RWPE2 (cell line): ENCODE measurements around the gene MEMO1.
"Not testable (repeated sequence)": the region's sequence is repeated elsewhere in the genome, so short reads cannot be mapped to it uniquely, and the experiment has no call there.

Experiments used
- ATAC-seq: fragments of 200-7000 bp; cut with Tn5 transposase; 3 replicates; pipeline ENCODE4 v1.9.1; 2021; ENCODE audit warnings: low read depth
- DNase-seq: peaks from one replicate; pipeline ENCODE4 v3.0.0-alpha.2; 2020; ENCODE audit warnings: low spot score
- H3K27ac ChIP-seq: fragments of 450-650 bp; 2 replicates; pipeline ENCODE4 v1.5.1; 2017; ENCODE audit warnings: mild to moderate bottlenecking; ENCODE audit not compliant: poor library complexity, severe bottlenecking
- H3K27me3 ChIP-seq: fragments of 250-450 bp; sonication (Bioruptor Pico); 2 replicates; pipeline ENCODE4 v1.5.1; 2021; ENCODE audit warnings: mild to moderate bottlenecking, moderate library complexity; ENCODE audit not compliant: insufficient read depth, poor library complexity, severe bottlenecking
- H3K36me3 ChIP-seq: fragments of 250-450 bp; sonication (Bioruptor Pico); 2 replicates; pipeline ENCODE4 v1.5.1; 2020; ENCODE audit warnings: low read depth, mild to moderate bottlenecking, moderate library complexity
- H3K4me1 ChIP-seq: fragments of 250-450 bp; sonication (Bioruptor Pico); 2 replicates; pipeline ENCODE4 v1.5.1; 2021; ENCODE audit warnings: mild to moderate bottlenecking, moderate library complexity; ENCODE audit not compliant: insufficient read depth, poor library complexity, severe bottlenecking
- H3K4me3 ChIP-seq: fragments of 250-450 bp; sonication (Bioruptor Pico); 2 replicates; pipeline ENCODE4 v1.5.1; 2021; ENCODE audit warnings: mild to moderate bottlenecking, moderate library complexity; ENCODE audit not compliant: severe bottlenecking
- H3K9me3 ChIP-seq: fragments of 250-450 bp; sonication (Bioruptor Pico); 2 replicates; pipeline ENCODE4 v1.5.1; 2021; ENCODE audit warnings: mild to moderate bottlenecking, moderate library complexity; ENCODE audit not compliant: severe bottlenecking
- TF ChIP-seq, protein P1 (sequence below): fragments of 450-650 bp; IDR thresholded peaks from one replicate; pipeline ENCODE4 v1.5.1; 2017; ENCODE audit warnings: mild to moderate bottlenecking, moderate library complexity; ENCODE audit not compliant: poor library complexity, severe bottlenecking

Gene MEMO1

DNA sequence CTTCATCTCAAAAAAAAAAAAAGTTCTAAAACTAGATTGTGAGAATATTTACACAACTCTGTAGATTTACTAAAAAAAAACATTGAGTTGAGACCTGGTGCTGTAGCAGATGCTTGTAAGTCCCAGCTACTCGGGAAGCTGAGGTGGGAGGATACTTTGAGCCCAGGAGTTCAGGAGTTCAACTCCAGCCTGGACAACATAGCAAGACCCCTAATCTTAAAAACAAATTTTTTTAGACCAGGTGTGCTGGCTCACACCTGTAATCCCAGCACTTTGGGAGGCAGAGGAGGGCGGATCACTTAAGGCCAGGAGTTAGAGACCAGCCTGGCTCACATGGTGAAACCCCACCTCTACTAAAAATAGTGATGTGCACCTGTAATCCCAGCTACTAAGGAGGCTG lies 108.9 kb downstream of the MEMO1 start:
- Histone ChIP-seq H3K4me1 (no peaks in the 10 kb centered on the region), H3K27me3 (no peaks in the 10 kb centered on the region), H3K36me3 (peaks cover 23% of the 10 kb centered on the region), H3K9me3 (peaks cover 7% of the 10 kb centered on the region), H3K27ac (no peak overlapping the region), H3K4me3 (no peak overlapping the region)
- no peak for ATAC-seq
- TF ChIP-seq, protein P1, sequence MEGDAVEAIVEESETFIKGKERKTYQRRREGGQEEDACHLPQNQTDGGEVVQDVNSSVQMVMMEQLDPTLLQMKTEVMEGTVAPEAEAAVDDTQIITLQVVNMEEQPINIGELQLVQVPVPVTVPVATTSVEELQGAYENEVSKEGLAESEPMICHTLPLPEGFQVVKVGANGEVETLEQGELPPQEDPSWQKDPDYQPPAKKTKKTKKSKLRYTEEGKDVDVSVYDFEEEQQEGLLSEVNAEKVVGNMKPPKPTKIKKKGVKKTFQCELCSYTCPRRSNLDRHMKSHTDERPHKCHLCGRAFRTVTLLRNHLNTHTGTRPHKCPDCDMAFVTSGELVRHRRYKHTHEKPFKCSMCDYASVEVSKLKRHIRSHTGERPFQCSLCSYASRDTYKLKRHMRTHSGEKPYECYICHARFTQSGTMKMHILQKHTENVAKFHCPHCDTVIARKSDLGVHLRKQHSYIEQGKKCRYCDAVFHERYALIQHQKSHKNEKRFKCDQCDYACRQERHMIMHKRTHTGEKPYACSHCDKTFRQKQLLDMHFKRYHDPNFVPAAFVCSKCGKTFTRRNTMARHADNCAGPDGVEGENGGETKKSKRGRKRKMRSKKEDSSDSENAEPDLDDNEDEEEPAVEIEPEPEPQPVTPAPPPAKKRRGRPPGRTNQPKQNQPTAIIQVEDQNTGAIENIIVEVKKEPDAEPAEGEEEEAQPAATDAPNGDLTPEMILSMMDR: no peak
- DNase-seq: no peak

DNA sequence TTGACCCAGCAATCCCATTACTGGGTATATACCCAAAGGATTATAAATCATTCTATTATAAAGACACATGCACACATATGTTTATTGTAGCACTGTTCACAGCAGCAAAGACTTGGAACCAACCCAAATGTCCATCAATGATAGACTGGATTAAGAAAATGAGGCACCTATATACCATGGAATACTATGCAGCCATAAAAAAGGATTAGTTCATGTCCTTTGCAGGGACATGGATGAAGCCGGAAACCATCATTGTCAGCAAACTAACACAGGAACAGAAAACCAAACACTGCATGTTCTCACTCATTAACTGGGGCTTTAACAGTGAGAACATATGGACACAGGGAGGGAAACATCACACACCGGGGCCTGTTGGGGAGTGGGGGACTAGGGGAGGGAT lies 110.7 kb downstream of the MEMO1 start:
- peaks cover 30% of the 10 kb centered on the region for H3K36me3 ChIP-seq
- DNase-seq: not testable (repeated sequence)

DNA sequence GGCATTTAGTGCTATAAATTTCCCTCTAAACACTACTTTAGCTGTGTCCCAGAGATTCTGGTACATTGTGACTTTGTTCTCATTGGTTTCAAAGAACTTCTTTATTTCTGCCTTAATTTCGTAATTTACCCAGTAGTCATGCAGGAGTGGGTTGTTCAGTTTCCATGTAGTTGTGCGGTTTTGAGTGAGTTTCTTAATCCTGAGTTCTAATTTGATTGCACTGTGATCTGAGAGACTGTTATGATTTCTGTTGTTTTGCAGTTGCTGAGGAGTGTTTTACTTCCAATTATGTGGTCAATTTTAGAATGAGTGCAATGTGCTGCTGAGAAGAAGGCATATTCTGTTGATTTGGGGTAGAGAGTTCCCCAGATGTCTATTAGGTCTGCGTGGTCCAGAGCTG lies 112.5 kb downstream of the MEMO1 start:
- not testable (repeated sequence) for H3K27ac ChIP-seq, DNase-seq, H3K9me3 ChIP-seq, H3K4me3 ChIP-seq, H3K4me1 ChIP-seq, H3K27me3 ChIP-seq, ATAC-seq
- H3K36me3 ChIP-seq: peaks cover 26% of the 10 kb centered on the region

More for the DNA sequence above, 110.7 kb downstream of the MEMO1 start:
- not testable (repeated sequence) for ATAC-seq, H3K4me1 ChIP-seq, H3K27ac ChIP-seq, H3K27me3 ChIP-seq, H3K9me3 ChIP-seq, H3K4me3 ChIP-seq

DNA sequence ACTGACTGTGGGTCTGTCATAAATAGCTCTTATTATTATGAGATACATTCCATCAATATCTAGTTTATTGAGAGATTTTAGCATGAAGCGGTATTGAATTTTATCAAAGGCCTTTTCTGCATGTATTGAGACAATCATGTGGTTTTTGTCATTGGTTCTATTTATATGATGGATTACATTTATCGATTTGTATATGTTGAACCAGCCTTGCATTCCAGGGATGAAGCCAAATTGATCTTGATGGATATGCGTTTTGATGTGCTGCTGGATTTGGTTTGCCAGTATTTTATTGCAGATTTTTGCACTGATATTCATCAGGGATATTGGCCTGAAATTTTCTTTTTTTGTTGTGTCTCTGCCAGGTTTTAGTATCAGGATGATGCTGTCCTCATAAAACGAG lies 113.5 kb downstream of the MEMO1 start:
- not testable (repeated sequence) for H3K4me1 ChIP-seq, H3K9me3 ChIP-seq, H3K4me3 ChIP-seq, ATAC-seq, DNase-seq, H3K27ac ChIP-seq, H3K27me3 ChIP-seq
- peaks cover 22% of the 10 kb centered on the region for H3K36me3 ChIP-seq

DNA sequence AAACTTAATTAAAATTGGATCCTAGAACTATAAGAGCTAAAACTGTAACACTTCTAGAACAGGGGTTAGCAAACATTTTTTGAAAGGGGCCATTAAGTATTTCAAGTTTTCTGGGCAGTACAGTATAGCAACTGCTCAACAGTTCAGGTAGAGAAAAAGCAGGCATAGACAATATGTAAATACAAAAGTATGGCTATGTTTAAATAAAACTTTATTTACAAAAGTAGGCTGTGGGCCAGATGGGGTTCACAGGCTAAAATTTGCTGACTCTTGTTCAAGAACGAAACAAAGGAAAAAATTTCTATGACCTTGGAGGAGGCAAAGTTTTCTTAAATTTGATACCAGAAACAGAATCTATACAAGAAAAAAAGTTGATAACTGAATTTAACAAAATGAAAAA lies 114.5 kb downstream of the MEMO1 start:
- TF ChIP-seq, protein P1: no peak
- no peak for ATAC-seq
- H3K4me3 ChIP-seq: no peak overlapping the region
- peaks cover 7% of the 10 kb centered on the region for H3K9me3 ChIP-seq
- no peaks in the 10 kb centered on the region for H3K4me1 ChIP-seq
- H3K27me3 ChIP-seq: no peaks in the 10 kb centered on the region
- peaks cover 17% of the 10 kb centered on the region for H3K36me3 ChIP-seq
- no peak for DNase-seq
- no peak overlapping the region for H3K27ac ChIP-seq

DNA sequence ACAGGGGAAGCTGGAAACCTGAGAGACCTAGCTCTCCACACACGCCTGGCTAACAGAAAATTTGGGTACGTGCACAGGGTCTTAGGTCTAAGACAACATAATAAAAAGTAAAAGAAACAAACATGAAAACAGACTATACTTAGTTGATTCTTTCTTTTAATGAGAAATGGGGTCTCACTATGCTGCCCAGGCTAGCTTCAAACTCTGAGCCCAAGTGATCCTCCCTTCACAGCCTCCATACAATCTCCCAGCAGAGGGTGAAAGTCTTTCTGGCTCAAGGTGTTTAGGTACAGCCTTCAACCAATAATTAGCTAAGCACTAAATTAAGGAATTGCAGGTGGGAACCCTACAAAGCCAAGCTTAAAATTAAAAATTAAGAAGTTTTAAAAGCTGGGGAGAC lies 116.2 kb downstream of the MEMO1 start:
- no peaks in the 10 kb centered on the region for H3K27me3 ChIP-seq
- H3K27ac ChIP-seq: no peak overlapping the region
- ATAC-seq: no peak
- peaks cover 17% of the 10 kb centered on the region for H3K36me3 ChIP-seq
- peaks cover 4% of the 10 kb centered on the region for H3K9me3 ChIP-seq
- TF ChIP-seq, protein P1: no peak
- H3K4me3 ChIP-seq: no peak overlapping the region
- no peaks in the 10 kb centered on the region for H3K4me1 ChIP-seq
- no peak for DNase-seq
